HCT116 (cell line): Measurements from ENCODE around the gene SOX9. TPM values are rescaled to one million over a fixed set of nuclear protein-coding genes. Genes with fewer than 3 reads are reported as not detected.
A peak's percentile ranks its signal among the peaks of the same experiment; 100 is the strongest.

Experiments used
- ATAC-seq: fragments of 200-7000 bp; cut with Tn5 transposase; 2 replicates; pipeline ENCODE4 v1.9.1; 2020; ENCODE audit warnings: mild to moderate bottlenecking, moderate library complexity
- BruUV-seq: library from RNA; stranded (reverse); fragments of 400-500 nt; replicated peaks from 2 replicates; lab custom pipeline; 2021; lab: Mats Ljungman, UMichigan
- CTCF ChIA-PET: fragments of 300-600 bp; sonication (Branson Sonifier 250); formaldehyde crosslinking; loops from one replicate; lab custom pipeline; 2021; ENCODE audit warnings: antibody characterized with exemption; lab: Charles Lee
- POLR2A ChIA-PET: fragments of 300-600, 350-600 bp; sonication (Branson Sonifier 250); formaldehyde crosslinking; loops from one replicate; lab custom pipeline; 2021; ENCODE audit warnings: antibody characterized with exemption; lab: Charles Lee
- RAD21 ChIA-PET, 2 experiments: fragments of 300-600 bp; sonication (Branson Sonifier 250); formaldehyde crosslinking; loops; one replicate each; lab custom pipeline; 2023; ENCODE audit warnings: low total read pairs in 2 of 2; ENCODE audit not compliant: uncharacterized antibody in 2 of 2, unreplicated experiment in 2 of 2, low non-redundant PET in 1 of 2; lab: Charles Lee
- DNase-seq: peaks from one replicate; pipeline ENCODE4 v3.0.0-alpha.2; 2010; ENCODE audit warnings: low read depth, low spot score
- H2AFZ ChIP-seq: fragments of 200-600 bp; shearing (Covaris generic), sonication (generic); 2 replicates; pipeline ENCODE4 v1.6.1; 2017; ENCODE audit warnings: low read depth, mixed run types, mixed read lengths, antibody characterized with exemption, low read length; ENCODE audit not compliant: poor library complexity, severe bottlenecking
- H3K27ac ChIP-seq: 2 replicates; pipeline ENCODE4 v1.5.1; 2012; ENCODE audit warnings: low read depth, low read length
- H3K27me3 ChIP-seq: fragments of 200-600 bp; sonication (generic); 2 replicates; pipeline ENCODE4 v1.6.1; 2016; ENCODE audit warnings: mixed run types, low read length, mixed read lengths; ENCODE audit not compliant: insufficient read depth
- H3K36me3 ChIP-seq, 2 experiments: fragments of 200-500 bp in 1 of 2; fragments of 200-600 bp in 1 of 2; sonication (Bioruptor generic) in 1 of 2; sonication (generic) in 1 of 2; 2 replicates each; pipeline versions ENCODE4 v1.5.1 to v1.6.1; 2014 to 2016; ENCODE audit warnings: low read length in 2 of 2, inconsistent platforms in 1 of 2, mixed read lengths in 1 of 2, mixed run types in 1 of 2; ENCODE audit not compliant: insufficient read depth in 2 of 2, control insufficient read depth in 1 of 2
- H3K4me1 ChIP-seq, 2 experiments: fragments of 200-600 bp in 1 of 2; sonication (generic) in 1 of 2; 2 replicates each; pipeline versions ENCODE4 v1.5.1 to v1.6.1; 2012 to 2017; ENCODE audit warnings: low read length in 2 of 2, inconsistent platforms in 1 of 2, mild to moderate bottlenecking in 1 of 2, mixed read lengths in 1 of 2, mixed run types in 1 of 2, moderate library complexity in 1 of 2; ENCODE audit not compliant: insufficient read depth in 2 of 2, control insufficient read depth in 1 of 2
- H3K4me2 ChIP-seq: fragments of 200-600 bp; sonication (generic); 2 replicates; pipeline ENCODE4 v1.6.1; 2017; ENCODE audit warnings: mixed run types, low read length, mixed read lengths
- H3K4me3 ChIP-seq, 2 experiments: fragments of 200-600 bp in 1 of 2; sonication (generic) in 1 of 2; replicated peaks in 1 of 2; 2 replicates each; pipeline ENCODE4 v1.5.1; 2011 to 2016; ENCODE audit warnings: low read length in 2 of 2, control low read depth in 1 of 2, low read depth in 1 of 2, mild to moderate bottlenecking in 1 of 2, mixed read lengths in 1 of 2, mixed run types in 1 of 2
- H3K79me2 ChIP-seq: fragments of 200-600 bp; sonication (generic); 2 replicates; pipeline ENCODE4 v1.6.1; 2017; ENCODE audit warnings: mild to moderate bottlenecking, mixed run types, low read length, moderate library complexity, mixed read lengths; ENCODE audit not compliant: insufficient read depth
- H3K9ac ChIP-seq: fragments of 200-600 bp; sonication (generic); 2 replicates; pipeline ENCODE4 v1.6.1; 2016; ENCODE audit warnings: low read length, mixed read lengths
- H3K9me2 ChIP-seq: fragments of 200-600 bp; sonication (generic), shearing (Covaris generic); 2 replicates; pipeline ENCODE4 v1.6.1; 2017; ENCODE audit warnings: mixed run types, mild to moderate bottlenecking, moderate library complexity; ENCODE audit not compliant: insufficient read depth
- H3K9me3 ChIP-seq, 2 experiments: fragments of 200-500 bp in 1 of 2; fragments of 200-600 bp in 1 of 2; sonication (Bioruptor generic) in 1 of 2; sonication (generic) in 1 of 2; 2 replicates each; pipeline ENCODE4 v1.6.1; 2014 to 2017; ENCODE audit warnings: low read length in 2 of 2, mixed read lengths in 2 of 2, inconsistent platforms in 1 of 2, low read depth in 1 of 2, mild to moderate bottlenecking in 1 of 2, mixed run types in 1 of 2, moderate library complexity in 1 of 2; ENCODE audit not compliant: control insufficient read depth in 1 of 2, insufficient read depth in 1 of 2
- H4K20me1 ChIP-seq: fragments of 200-600 bp; sonication (generic), shearing (Covaris generic); 2 replicates; pipeline ENCODE4 v1.6.1; 2017; ENCODE audit warnings: mixed run types, mild to moderate bottlenecking, moderate library complexity; ENCODE audit not compliant: insufficient read depth
- CBX3 ChIP-seq: IDR thresholded peaks from 2 replicates; pipeline ENCODE4 v1.6.1; 2012; ENCODE audit warnings: low read depth
- CEBPB ChIP-seq: IDR thresholded peaks from 2 replicates; pipeline ENCODE4 v1.6.1; 2012; ENCODE audit warnings: low read depth
- EGR1 ChIP-seq: IDR thresholded peaks from 2 replicates; pipeline ENCODE4 v1.6.1; 2012; ENCODE audit warnings: low read depth
- ELF1 ChIP-seq: IDR thresholded peaks from 2 replicates; pipeline ENCODE4 v1.6.1; 2012; ENCODE audit warnings: low read depth, borderline replicate concordance
- EZH2 ChIP-seq: fragments of 200-600 bp; sonication (generic); IDR thresholded peaks from 2 replicates; pipeline ENCODE4 v1.6.1; 2017; ENCODE audit warnings: antibody characterized with exemption, mixed run types
- EZH2phosphoT487 ChIP-seq: fragments of 200-600 bp; IDR thresholded peaks from 2 replicates; pipeline ENCODE4 v1.6.1; 2018; ENCODE audit warnings: antibody characterized with exemption, borderline replicate concordance
- FOSL1 ChIP-seq: IDR thresholded peaks from 2 replicates; pipeline ENCODE4 v1.6.1; 2012; ENCODE audit warnings: low read depth
- JUND ChIP-seq: IDR thresholded peaks from 2 replicates; pipeline ENCODE4 v1.6.1; 2012
- POLR2AphosphoS5 ChIP-seq: IDR thresholded peaks from 2 replicates; pipeline ENCODE4 v1.6.1; 2011; ENCODE audit warnings: mild to moderate bottlenecking, low read depth, low read length, moderate library complexity
- SIN3A ChIP-seq: IDR thresholded peaks from 2 replicates; pipeline ENCODE4 v1.6.1; 2012; ENCODE audit warnings: low read depth
- SP1 ChIP-seq: IDR thresholded peaks from 2 replicates; pipeline ENCODE4 v1.6.1; 2012; ENCODE audit warnings: low read depth
- SRF ChIP-seq: IDR thresholded peaks from 2 replicates; pipeline ENCODE4 v1.6.1; 2012; ENCODE audit warnings: low read depth
- TCF7L2 ChIP-seq: IDR thresholded peaks from 2 replicates; pipeline ENCODE4 v1.7.0; 2011; ENCODE audit warnings: borderline replicate concordance, inconsistent platforms; ENCODE audit not compliant: insufficient read depth, insufficient read length; ENCODE audit errors: extremely low read depth
- YY1 ChIP-seq: IDR thresholded peaks from 2 replicates; pipeline ENCODE4 v1.6.1; 2011; ENCODE audit warnings: low read length, low read depth, moderate library complexity, mild to moderate bottlenecking; ENCODE audit not compliant: insufficient replicate concordance; ENCODE audit errors: extremely low read depth
- ZFX ChIP-seq: fragments of 450-650 bp; IDR thresholded peaks from 2 replicates; pipeline ENCODE4 v1.6.1; 2017
- ZNF274 ChIP-seq: fragments of 200-500 bp; sonication (Bioruptor generic); IDR thresholded peaks from 2 replicates; pipeline ENCODE4 v1.6.1; 2014; ENCODE audit warnings: mild to moderate bottlenecking, low read depth, low read length, inconsistent platforms
- intact Hi-C: fragments of 100-400 bp; cut with micrococcal nuclease; formaldehyde crosslinking; loops from 2 replicates; pipeline ENCODE4 v1.10.0; 2022
- total RNA-seq: library from RNA; stranded (reverse); gene quantifications from one replicate; pipeline ENCODE4 v1.2.1, GENCODE V29; 2021; ENCODE audit not compliant: unreplicated experiment
- TF ChIP-seq, protein P1 (sequence below): IDR thresholded peaks from 2 replicates; pipeline ENCODE4 v1.6.1; 2012
- TF ChIP-seq, protein P2 (sequence below): IDR thresholded peaks from 2 replicates; pipeline ENCODE4 v1.6.1; 2012; ENCODE audit warnings: low read depth
- TF ChIP-seq, protein P3 (sequence below), 3 experiments: fragments of 200-600 bp in 1 of 3; sonication (generic) in 1 of 3; IDR thresholded peaks in 2 of 3; conservative IDR thresholded peaks in 1 of 3; 2 replicates each; pipeline ENCODE4 v1.5.1; 2012 to 2017; ENCODE audit warnings: low read depth in 2 of 3, low read length in 2 of 3, antibody characterized with exemption in 1 of 3, borderline replicate concordance in 1 of 3, control low read depth in 1 of 3, mild to moderate bottlenecking in 1 of 3, mixed read lengths in 1 of 3, mixed run types in 1 of 3, moderate library complexity in 1 of 3; ENCODE audit not compliant: insufficient read depth in 1 of 3
- TF ChIP-seq, protein P4 (sequence below): IDR thresholded peaks from 2 replicates; pipeline ENCODE4 v1.6.1; 2012

SOX9 gene
- total RNA-seq, 1 experiment from 2014 or later = 69.2 TPM

DNA sequence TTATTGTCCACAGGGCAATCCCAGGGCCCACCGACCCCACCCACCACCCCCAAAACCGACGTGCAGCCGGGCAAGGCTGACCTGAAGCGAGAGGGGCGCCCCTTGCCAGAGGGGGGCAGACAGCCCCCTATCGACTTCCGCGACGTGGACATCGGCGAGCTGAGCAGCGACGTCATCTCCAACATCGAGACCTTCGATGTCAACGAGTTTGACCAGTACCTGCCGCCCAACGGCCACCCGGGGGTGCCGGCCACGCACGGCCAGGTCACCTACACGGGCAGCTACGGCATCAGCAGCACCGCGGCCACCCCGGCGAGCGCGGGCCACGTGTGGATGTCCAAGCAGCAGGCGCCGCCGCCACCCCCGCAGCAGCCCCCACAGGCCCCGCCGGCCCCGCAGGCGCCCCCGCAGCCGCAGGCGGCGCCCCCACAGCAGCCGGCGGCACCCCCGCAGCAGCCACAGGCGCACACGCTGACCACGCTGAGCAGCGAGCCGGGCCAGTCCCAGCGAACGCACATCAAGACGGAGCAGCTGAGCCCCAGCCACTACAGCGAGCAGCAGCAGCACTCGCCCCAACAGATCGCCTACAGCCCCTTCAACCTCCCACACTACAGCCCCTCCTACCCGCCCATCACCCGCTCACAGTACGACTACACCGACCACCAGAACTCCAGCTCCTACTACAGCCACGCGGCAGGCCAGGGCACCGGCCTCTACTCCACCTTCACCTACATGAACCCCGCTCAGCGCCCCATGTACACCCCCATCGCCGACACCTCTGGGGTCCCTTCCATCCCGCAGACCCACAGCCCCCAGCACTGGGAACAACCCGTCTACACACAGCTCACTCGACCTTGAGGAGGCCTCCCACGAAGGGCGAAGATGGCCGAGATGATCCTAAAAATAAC is 3.0 kb downstream of the SOX9 start:
- Histone ChIP-seq H3K79me2 (peaks cover 38% of the 10 kb centered on the region), H3K9me2 (no peaks in the 10 kb centered on the region), H3K4me2 (peak overlapping the region; percentile 55; the same call in 1 of the 2 replicates), H2AFZ (no peak overlapping the region), H3K27ac (no peak overlapping the region), H3K4me1 (peaks cover 45 to 71% of the 10 kb centered on the region in 2 experiments), H3K9ac (no peak overlapping the region), H3K9me3 (no peaks in the 10 kb centered on the region), H3K27me3 (no peaks in the 10 kb centered on the region), H4K20me1 (no peaks in the 10 kb centered on the region), H3K4me3 (no peak overlapping the region), H3K36me3 (peaks cover 12 to 19% of the 10 kb centered on the region in 2 experiments)
- no peak for ATAC-seq
- ChIA-PET CTCF (no interaction called here), RAD21 (interaction anchor here in 1 of 2 experiments (0.6 kb wide), 1 partner anchor 415 kb away, joined by 3 read pairs; no protein-coding TSS in a partner anchor), POLR2A (interaction anchor here (1.2 kb wide), 1 partner anchor 260 kb away, joined by 4 read pairs; no protein-coding TSS in a partner anchor)
- BruUV-seq = no TSS peak
- no peak for DNase-seq
- TF ChIP-seq, protein P1, sequence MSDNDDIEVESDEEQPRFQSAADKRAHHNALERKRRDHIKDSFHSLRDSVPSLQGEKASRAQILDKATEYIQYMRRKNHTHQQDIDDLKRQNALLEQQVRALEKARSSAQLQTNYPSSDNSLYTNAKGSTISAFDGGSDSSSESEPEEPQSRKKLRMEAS = no peak
- no peak for TF ChIP-seq ZNF274
- no peak for TF ChIP-seq JUND
- TF ChIP-seq ELF1 = no peak
- TF ChIP-seq, protein P2, sequence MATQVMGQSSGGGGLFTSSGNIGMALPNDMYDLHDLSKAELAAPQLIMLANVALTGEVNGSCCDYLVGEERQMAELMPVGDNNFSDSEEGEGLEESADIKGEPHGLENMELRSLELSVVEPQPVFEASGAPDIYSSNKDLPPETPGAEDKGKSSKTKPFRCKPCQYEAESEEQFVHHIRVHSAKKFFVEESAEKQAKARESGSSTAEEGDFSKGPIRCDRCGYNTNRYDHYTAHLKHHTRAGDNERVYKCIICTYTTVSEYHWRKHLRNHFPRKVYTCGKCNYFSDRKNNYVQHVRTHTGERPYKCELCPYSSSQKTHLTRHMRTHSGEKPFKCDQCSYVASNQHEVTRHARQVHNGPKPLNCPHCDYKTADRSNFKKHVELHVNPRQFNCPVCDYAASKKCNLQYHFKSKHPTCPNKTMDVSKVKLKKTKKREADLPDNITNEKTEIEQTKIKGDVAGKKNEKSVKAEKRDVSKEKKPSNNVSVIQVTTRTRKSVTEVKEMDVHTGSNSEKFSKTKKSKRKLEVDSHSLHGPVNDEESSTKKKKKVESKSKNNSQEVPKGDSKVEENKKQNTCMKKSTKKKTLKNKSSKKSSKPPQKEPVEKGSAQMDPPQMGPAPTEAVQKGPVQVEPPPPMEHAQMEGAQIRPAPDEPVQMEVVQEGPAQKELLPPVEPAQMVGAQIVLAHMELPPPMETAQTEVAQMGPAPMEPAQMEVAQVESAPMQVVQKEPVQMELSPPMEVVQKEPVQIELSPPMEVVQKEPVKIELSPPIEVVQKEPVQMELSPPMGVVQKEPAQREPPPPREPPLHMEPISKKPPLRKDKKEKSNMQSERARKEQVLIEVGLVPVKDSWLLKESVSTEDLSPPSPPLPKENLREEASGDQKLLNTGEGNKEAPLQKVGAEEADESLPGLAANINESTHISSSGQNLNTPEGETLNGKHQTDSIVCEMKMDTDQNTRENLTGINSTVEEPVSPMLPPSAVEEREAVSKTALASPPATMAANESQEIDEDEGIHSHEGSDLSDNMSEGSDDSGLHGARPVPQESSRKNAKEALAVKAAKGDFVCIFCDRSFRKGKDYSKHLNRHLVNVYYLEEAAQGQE = no peak
- TF ChIP-seq, protein P3, sequence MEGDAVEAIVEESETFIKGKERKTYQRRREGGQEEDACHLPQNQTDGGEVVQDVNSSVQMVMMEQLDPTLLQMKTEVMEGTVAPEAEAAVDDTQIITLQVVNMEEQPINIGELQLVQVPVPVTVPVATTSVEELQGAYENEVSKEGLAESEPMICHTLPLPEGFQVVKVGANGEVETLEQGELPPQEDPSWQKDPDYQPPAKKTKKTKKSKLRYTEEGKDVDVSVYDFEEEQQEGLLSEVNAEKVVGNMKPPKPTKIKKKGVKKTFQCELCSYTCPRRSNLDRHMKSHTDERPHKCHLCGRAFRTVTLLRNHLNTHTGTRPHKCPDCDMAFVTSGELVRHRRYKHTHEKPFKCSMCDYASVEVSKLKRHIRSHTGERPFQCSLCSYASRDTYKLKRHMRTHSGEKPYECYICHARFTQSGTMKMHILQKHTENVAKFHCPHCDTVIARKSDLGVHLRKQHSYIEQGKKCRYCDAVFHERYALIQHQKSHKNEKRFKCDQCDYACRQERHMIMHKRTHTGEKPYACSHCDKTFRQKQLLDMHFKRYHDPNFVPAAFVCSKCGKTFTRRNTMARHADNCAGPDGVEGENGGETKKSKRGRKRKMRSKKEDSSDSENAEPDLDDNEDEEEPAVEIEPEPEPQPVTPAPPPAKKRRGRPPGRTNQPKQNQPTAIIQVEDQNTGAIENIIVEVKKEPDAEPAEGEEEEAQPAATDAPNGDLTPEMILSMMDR (IDR thresholded peaks at IDR 0.05 in 2 of 3, conservative IDR thresholded peaks at IDR 0.05 in 1 of 3; ENCODE audit: borderline replicate concordance in 1 of 3, insufficient read depth in 1 of 3, low read depth in 2 of 3, low read length in 2 of 3) = no peak
- no peak for TF ChIP-seq FOSL1
- no peak for TF ChIP-seq EZH2
- no peak for TF ChIP-seq CEBPB
- TF ChIP-seq, protein P4, sequence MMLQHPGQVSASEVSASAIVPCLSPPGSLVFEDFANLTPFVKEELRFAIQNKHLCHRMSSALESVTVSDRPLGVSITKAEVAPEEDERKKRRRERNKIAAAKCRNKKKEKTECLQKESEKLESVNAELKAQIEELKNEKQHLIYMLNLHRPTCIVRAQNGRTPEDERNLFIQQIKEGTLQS = no peak
- TF ChIP-seq EGR1 = no peak
- TF ChIP-seq SIN3A = no peak
- no peak for TF ChIP-seq SP1
- TF ChIP-seq CBX3 = no peak
- no peak for TF ChIP-seq POLR2AphosphoS5
- TF ChIP-seq SRF = no peak
- no peak for TF ChIP-seq TCF7L2
- no peak for TF ChIP-seq YY1
- no peak for TF ChIP-seq EZH2phosphoT487
- no peak for TF ChIP-seq ZFX
- intact Hi-C loops = no loop called here
